PC-9 (cell line): ENCODE results near the gene RNASET2. TPM values are rescaled to one million over a fixed set of nuclear protein-coding genes. Genes with fewer than 3 reads are reported as not detected.

Source experiments
- BruUV-seq: library from RNA; stranded (reverse); fragments of 400-500 nt; replicated peaks from 2 replicates; lab custom pipeline; 2021; lab: Mats Ljungman, UMichigan
- CTCF ChIA-PET: fragments of 300-600 bp; sonication (Branson Sonifier 250); formaldehyde crosslinking; loops from one replicate; lab custom pipeline; 2022; ENCODE audit warnings: antibody characterized with exemption; lab: Charles Lee
- POLR2A ChIA-PET: fragments of 300-600 bp; sonication (Branson Sonifier 250); formaldehyde crosslinking; loops from one replicate; lab custom pipeline; 2022; ENCODE audit warnings: antibody characterized with exemption; ENCODE audit not compliant: unreplicated experiment; lab: Charles Lee
- DNase-seq, 2 experiments: peaks; one replicate each; pipeline versions ENCODE4 v3.0.0 to v3.0.0-alpha.2; 2015 to 2022; ENCODE audit warnings: mixed read lengths in 1 of 2
- H2AFZ ChIP-seq: fragments of 200-600 bp; sonication (generic); 2 replicates; pipeline ENCODE4 v1.8.1; 2017; ENCODE audit warnings: antibody characterized with exemption
- H3F3A ChIP-seq: fragments of 200-600 bp; sonication (generic); 2 replicates; pipeline ENCODE4 v1.8.1; 2017; ENCODE audit warnings: antibody characterized with exemption, mild to moderate bottlenecking, low read depth; ENCODE audit not compliant: insufficient read depth
- H3K27ac ChIP-seq: fragments of 200-600 bp; sonication (generic); 2 replicates; pipeline ENCODE4 v1.6.1; 2016; ENCODE audit warnings: mixed run types
- H3K27me3 ChIP-seq: fragments of 200-600 bp; sonication (generic); 2 replicates; pipeline ENCODE4 v1.6.1; 2016; ENCODE audit warnings: low read depth, mixed run types; ENCODE audit not compliant: insufficient read depth
- H3K36me3 ChIP-seq: fragments of 200-600 bp; sonication (generic); 2 replicates; pipeline ENCODE4 v1.6.1; 2016; ENCODE audit warnings: low read depth, mixed run types
- H3K4me1 ChIP-seq: fragments of 200-600 bp; sonication (generic); replicated peaks from 2 replicates; pipeline ENCODE4 v1.6.1; 2016; ENCODE audit warnings: mixed run types; ENCODE audit not compliant: insufficient read depth
- H3K4me2 ChIP-seq: fragments of 200-600 bp; sonication (generic); 2 replicates; pipeline ENCODE4 v1.6.1; 2017; ENCODE audit warnings: mixed run types
- H3K4me3 ChIP-seq: fragments of 200-600 bp; sonication (generic); 2 replicates; pipeline ENCODE4 v1.6.1; 2016; ENCODE audit warnings: mixed run types
- H3K79me2 ChIP-seq: fragments of 200-600 bp; sonication (generic); 2 replicates; pipeline ENCODE4 v1.6.1; 2017; ENCODE audit warnings: low read depth, mixed run types
- H3K9me2 ChIP-seq: fragments of 200-600 bp; sonication (generic); 2 replicates; pipeline ENCODE4 v1.8.1; 2017; ENCODE audit warnings: mild to moderate bottlenecking; ENCODE audit not compliant: insufficient read depth
- H3K9me3 ChIP-seq: fragments of 200-600 bp; sonication (generic); 2 replicates; pipeline ENCODE4 v1.8.1; 2016; ENCODE audit warnings: low read depth; ENCODE audit not compliant: insufficient read depth
- H4K20me1 ChIP-seq: fragments of 200-600 bp; sonication (generic); 2 replicates; pipeline ENCODE4 v1.8.1; 2017; ENCODE audit not compliant: insufficient read depth
- CTCF ChIP-seq: fragments of 200-600 bp; sonication (generic); conservative IDR thresholded peaks from 2 replicates; pipeline ENCODE4 v1.6.1; 2017; ENCODE audit warnings: mixed run types, antibody characterized with exemption, mild to moderate bottlenecking, moderate library complexity
- EZH2 ChIP-seq: fragments of 200-600 bp; sonication (generic); IDR thresholded peaks from 2 replicates; pipeline ENCODE4 v1.8.0; 2017; ENCODE audit warnings: antibody characterized with exemption, low read depth
- intact Hi-C: fragments of 100-400 bp; cut with micrococcal nuclease; formaldehyde crosslinking; loops from one replicate; pipeline ENCODE4 v1.10.0; 2022; ENCODE audit not compliant: unreplicated experiment
- total RNA-seq: library from RNA; stranded (reverse); gene quantifications from 2 replicates; pipeline ENCODE4 v1.2.3, GENCODE V29; 2021

RNASET2 gene
- total RNA-seq, 1 experiment from 2014 or later = 16.3 TPM

GRCh38 chr6:166907871-166908806 is 48.2 kb downstream of the RNASET2 start:
- no peak overlapping the region for H2AFZ ChIP-seq
- no peaks in the 10 kb centered on the region for H3K4me1 ChIP-seq
- no peaks in the 10 kb centered on the region for H3K36me3 ChIP-seq
- TF ChIP-seq EZH2 = no peak
- no peak for TF ChIP-seq CTCF
- no peaks in the 10 kb centered on the region for H3K9me2 ChIP-seq
- H4K20me1 ChIP-seq = no peaks in the 10 kb centered on the region
- H3K27ac ChIP-seq = no peak overlapping the region
- H3K4me2 ChIP-seq = no peak overlapping the region
- intact Hi-C loops = no loop called here
- no peaks in the 10 kb centered on the region for H3F3A ChIP-seq
- H3K4me3 ChIP-seq = no peak overlapping the region
- ChIA-PET CTCF (no interaction called here), POLR2A (no interaction called here)
- BruUV-seq = no TSS peak
- H3K9me3 ChIP-seq = no peaks in the 10 kb centered on the region
- no peak for DNase-seq
- H3K27me3 ChIP-seq = no peaks in the 10 kb centered on the region
- H3K79me2 ChIP-seq = no peaks in the 10 kb centered on the region

DNA sequence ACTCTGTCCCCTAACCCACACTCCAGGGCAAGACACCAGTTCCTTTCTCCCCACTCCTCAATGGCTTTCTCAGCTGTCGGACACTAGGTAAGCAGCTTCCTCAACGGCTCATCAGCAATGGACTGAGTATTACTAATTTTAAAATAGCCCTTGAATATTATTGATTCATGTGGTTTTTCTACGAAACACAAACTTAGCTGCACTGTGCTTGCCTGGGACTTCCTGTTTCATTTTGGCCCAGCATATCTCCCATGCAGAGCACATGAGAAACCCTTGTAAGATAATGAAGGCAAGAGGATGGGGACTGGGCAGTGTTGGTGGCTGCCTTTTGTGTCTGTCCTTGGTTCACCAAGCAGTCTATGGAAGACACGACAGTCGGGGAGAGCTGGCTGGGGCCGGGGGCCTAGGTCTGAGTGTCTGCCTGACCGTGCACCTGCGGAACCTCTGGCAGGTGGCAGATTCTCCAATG is 48.9 kb downstream of the RNASET2 start:
- no peak for TF ChIP-seq CTCF
- TF ChIP-seq EZH2 = no peak

DNA sequence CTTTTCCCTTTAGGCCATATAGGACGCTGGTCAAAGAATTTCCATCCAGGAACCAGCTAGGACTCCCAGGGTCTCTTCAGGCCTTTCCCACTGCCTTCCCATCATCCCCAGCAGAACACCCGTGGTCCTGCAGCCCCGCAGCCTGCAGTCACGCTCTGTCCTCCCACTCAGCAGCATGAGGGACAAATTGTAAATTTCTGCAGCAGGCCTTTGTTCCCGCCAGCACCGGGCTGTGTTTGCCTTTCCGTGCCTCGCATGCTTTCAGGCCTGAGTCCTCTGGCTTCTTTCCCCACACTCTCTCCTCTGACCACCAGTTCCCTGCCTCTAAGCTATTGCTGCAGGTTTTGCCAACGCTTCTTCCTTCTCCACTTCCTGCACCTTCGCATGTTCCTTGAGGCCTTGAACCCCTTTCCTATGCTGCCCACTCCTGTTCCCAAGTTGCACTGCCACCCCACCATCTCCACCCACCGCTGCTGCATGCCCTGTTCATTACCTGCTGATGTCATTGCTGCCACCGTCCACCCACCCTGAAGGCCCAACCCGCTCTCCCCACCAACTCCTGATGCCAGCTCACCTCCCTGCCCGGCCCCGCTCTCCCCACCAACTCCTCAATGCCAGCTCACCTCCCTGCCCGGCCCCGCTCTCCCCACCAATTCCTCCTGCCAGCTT is 49.8 kb downstream of the RNASET2 start:
- Histone ChIP-seq H3K9me2 (no peaks in the 10 kb centered on the region), H3K4me3 (no peak overlapping the region), H3K27me3 (no peaks in the 10 kb centered on the region), H2AFZ (no peak overlapping the region), H3K36me3 (no peaks in the 10 kb centered on the region), H4K20me1 (no peaks in the 10 kb centered on the region), H3K27ac (no peak overlapping the region), H3K4me1 (no peaks in the 10 kb centered on the region), H3K4me2 (no peak overlapping the region), H3K9me3 (no peaks in the 10 kb centered on the region), H3K79me2 (no peaks in the 10 kb centered on the region), H3F3A (no peaks in the 10 kb centered on the region)
- intact Hi-C loops = no loop called here
- DNase-seq = no peak
- CTCF ChIA-PET = no interaction called here
- POLR2A ChIA-PET = interaction anchor here (0.6 kb wide), 2 partner anchors 11 to 15 kb away, joined by 4 to 6 read pairs; no protein-coding TSS in a partner anchor
- no peak for TF ChIP-seq CTCF
- TF ChIP-seq EZH2 = no peak
- BruUV-seq = no TSS peak

More for the DNA sequence above, 48.9 kb downstream of the RNASET2 start:
- no peaks in the 10 kb centered on the region for H3F3A ChIP-seq
- CTCF ChIA-PET = no interaction called here
- no peaks in the 10 kb centered on the region for H3K27me3 ChIP-seq
- no peaks in the 10 kb centered on the region for H3K79me2 ChIP-seq
- H3K4me1 ChIP-seq = no peaks in the 10 kb centered on the region
- intact Hi-C loops = no loop called here
- no peak overlapping the region for H3K27ac ChIP-seq
- H2AFZ ChIP-seq = no peak overlapping the region
- no peaks in the 10 kb centered on the region for H3K9me3 ChIP-seq
- no peak for DNase-seq
- POLR2A ChIA-PET = no interaction called here
- H4K20me1 ChIP-seq = no peaks in the 10 kb centered on the region
- H3K4me3 ChIP-seq = no peak overlapping the region
- H3K36me3 ChIP-seq = no peaks in the 10 kb centered on the region
- BruUV-seq = no TSS peak
- no peak overlapping the region for H3K4me2 ChIP-seq
- no peaks in the 10 kb centered on the region for H3K9me2 ChIP-seq
